ENCODE measurements around the gene C1QTNF12. TPM values are rescaled to one million over a fixed set of nuclear protein-coding genes. Genes with fewer than 3 reads are reported as not detected.

The C1QTNF12 gene
- polyA plus RNA-seq, 1 of the 3 experiments (the other 2 are of a cell fraction): 0.59 TPM

DNA sequence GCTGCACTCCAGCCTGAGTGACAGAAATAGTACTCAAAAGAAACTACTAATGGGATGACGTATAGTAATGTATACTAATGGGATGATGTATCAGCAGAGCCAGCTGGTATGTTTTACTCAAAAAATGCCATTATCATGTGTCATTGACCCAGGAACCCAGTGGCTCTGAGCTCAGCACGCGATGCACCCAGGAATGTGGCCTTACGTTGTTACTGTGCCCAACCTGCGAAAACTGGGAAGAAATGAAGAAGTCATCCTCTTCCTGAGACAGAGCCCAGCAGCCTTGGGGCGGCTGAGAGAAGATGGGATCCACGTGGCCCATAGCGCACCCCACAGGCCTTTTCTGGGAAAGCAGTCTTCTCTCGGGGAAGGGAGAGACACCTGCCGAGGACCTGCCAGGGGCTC, 18.3 kb upstream of the C1QTNF12 start:
- no peak overlapping the region for H3K9ac ChIP-seq
- DNase-seq: peak; percentile 56
- H3K4me1 ChIP-seq (ENCODE audit: control insufficient read depth in 1 of 2, insufficient read depth in 2 of 2, low read depth in 1 of 2, low read length in 1 of 2): peaks cover 0 to 4% of the 10 kb centered on the region in 2 experiments; a peak in 2 of 4 replicates
- H3K9me2 ChIP-seq: no peaks in the 10 kb centered on the region
- H3K4me2 ChIP-seq: peak overlapping the region; percentile 28; the same call in 1 of the 2 replicates
- H3K79me2 ChIP-seq (ENCODE audit: insufficient read depth): peaks cover 73% of the 10 kb centered on the region
- H3K36me3 ChIP-seq (replicated peaks in 1 of 2; ENCODE audit: control insufficient read depth in 1 of 2, insufficient read depth in 2 of 2, low read length in 1 of 2): peaks cover 19 to 50% of the 10 kb centered on the region in 2 experiments
- CTCF ChIA-PET: interaction anchor here (1.2 to 2.0 kb wide), 2 partner anchors 26 to 142 kb away, joined by 7 to 8 read pairs; no protein-coding TSS in a partner anchor
- peaks cover 17% of the 10 kb centered on the region for H3F3A ChIP-seq (replicated peaks; ENCODE audit: insufficient read depth)
- H4K20me1 ChIP-seq (ENCODE audit: insufficient read depth): peaks cover 65% of the 10 kb centered on the region
- POLR2A ChIA-PET: no interaction called here
- H3K4me3 ChIP-seq (ENCODE audit: low read depth in 2 of 2, low read length in 1 of 2): no peak overlapping the region
- H3K27me3 ChIP-seq (ENCODE audit: insufficient read depth): no peaks in the 10 kb centered on the region
- peak overlapping the region in 1 of 2 experiments; percentile 73; a peak in 2 of 4 replicates for H3K27ac ChIP-seq (ENCODE audit: low read depth in 2 of 2, low read length in 1 of 2)
- H3K9me3 ChIP-seq: no peaks in the 10 kb centered on the region
- no peak overlapping the region for H2AFZ ChIP-seq (ENCODE audit: low read depth)
- whole genome bisulfite sequencing (ENCODE audit: low lambda C conversion rate): 24% methylated on average over 6 of the region's 10 CpGs
- TF ChIP-seq, protein P1, sequence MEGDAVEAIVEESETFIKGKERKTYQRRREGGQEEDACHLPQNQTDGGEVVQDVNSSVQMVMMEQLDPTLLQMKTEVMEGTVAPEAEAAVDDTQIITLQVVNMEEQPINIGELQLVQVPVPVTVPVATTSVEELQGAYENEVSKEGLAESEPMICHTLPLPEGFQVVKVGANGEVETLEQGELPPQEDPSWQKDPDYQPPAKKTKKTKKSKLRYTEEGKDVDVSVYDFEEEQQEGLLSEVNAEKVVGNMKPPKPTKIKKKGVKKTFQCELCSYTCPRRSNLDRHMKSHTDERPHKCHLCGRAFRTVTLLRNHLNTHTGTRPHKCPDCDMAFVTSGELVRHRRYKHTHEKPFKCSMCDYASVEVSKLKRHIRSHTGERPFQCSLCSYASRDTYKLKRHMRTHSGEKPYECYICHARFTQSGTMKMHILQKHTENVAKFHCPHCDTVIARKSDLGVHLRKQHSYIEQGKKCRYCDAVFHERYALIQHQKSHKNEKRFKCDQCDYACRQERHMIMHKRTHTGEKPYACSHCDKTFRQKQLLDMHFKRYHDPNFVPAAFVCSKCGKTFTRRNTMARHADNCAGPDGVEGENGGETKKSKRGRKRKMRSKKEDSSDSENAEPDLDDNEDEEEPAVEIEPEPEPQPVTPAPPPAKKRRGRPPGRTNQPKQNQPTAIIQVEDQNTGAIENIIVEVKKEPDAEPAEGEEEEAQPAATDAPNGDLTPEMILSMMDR (IDR thresholded peaks at IDR 0.05): peak; percentile 57
- no peak for TF ChIP-seq IRF3 (IDR thresholded peaks at IDR 0.05; ENCODE audit: low read depth, low read length)
- peak; percentile 73; the same call in 1 of the 2 replicates for TF ChIP-seq FOSL2 (IDR thresholded peaks at IDR 0.05; ENCODE audit: borderline replicate concordance, low read depth)
- TF ChIP-seq, protein P2, sequence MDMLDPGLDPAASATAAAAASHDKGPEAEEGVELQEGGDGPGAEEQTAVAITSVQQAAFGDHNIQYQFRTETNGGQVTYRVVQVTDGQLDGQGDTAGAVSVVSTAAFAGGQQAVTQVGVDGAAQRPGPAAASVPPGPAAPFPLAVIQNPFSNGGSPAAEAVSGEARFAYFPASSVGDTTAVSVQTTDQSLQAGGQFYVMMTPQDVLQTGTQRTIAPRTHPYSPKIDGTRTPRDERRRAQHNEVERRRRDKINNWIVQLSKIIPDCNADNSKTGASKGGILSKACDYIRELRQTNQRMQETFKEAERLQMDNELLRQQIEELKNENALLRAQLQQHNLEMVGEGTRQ (IDR thresholded peaks at IDR 0.05; ENCODE audit: borderline replicate concordance, low read depth, low read length): no peak
- TF ChIP-seq USF1 (IDR thresholded peaks at IDR 0.05; ENCODE audit: borderline replicate concordance, low read depth): no peak
- TF ChIP-seq RCOR1 (IDR thresholded peaks at IDR 0.05; ENCODE audit: low read length): no peak
- peak; percentile 59; the same call in 1 of the 2 replicates for TF ChIP-seq MAX (IDR thresholded peaks at IDR 0.05; ENCODE audit: low read depth)
- no peak for TF ChIP-seq CHD2 (IDR thresholded peaks at IDR 0.05; ENCODE audit: low read length, partially characterized antibody)
- no peak for TF ChIP-seq NRF1 (IDR thresholded peaks at IDR 0.05; ENCODE audit: low read depth, low read length)
- no peak; the same call in 1 of the 2 replicates for TF ChIP-seq SIN3A (IDR thresholded peaks at IDR 0.05; ENCODE audit: borderline replicate concordance, low read depth, low read length)
- 0 out of 2 replicates have a peak, but pooled peaks have one; percentile 25 for TF ChIP-seq POLR2AphosphoS5 (IDR thresholded peaks at IDR 0.05; ENCODE audit: low read depth, low read length)
- TF ChIP-seq EP300 (IDR thresholded peaks at IDR 0.05; ENCODE audit: borderline replicate concordance in 1 of 2, low read depth in 1 of 2, low read length in 1 of 2): no peak
- TF ChIP-seq FOXM1 (IDR thresholded peaks at IDR 0.05; ENCODE audit: low read depth): no peak
- TF ChIP-seq EZH2phosphoT487 (IDR thresholded peaks at IDR 0.05; ENCODE audit: borderline replicate concordance, low read depth): no peak
- no peak for TF ChIP-seq GATA2 (CRISPR knock-in tag; IDR thresholded peaks at IDR 0.05)
- peak; percentile 33; the same call in 1 of the 2 replicates for TF ChIP-seq TEAD4 (IDR thresholded peaks at IDR 0.05; ENCODE audit: borderline replicate concordance, insufficient read depth)
- TF ChIP-seq, protein P3, sequence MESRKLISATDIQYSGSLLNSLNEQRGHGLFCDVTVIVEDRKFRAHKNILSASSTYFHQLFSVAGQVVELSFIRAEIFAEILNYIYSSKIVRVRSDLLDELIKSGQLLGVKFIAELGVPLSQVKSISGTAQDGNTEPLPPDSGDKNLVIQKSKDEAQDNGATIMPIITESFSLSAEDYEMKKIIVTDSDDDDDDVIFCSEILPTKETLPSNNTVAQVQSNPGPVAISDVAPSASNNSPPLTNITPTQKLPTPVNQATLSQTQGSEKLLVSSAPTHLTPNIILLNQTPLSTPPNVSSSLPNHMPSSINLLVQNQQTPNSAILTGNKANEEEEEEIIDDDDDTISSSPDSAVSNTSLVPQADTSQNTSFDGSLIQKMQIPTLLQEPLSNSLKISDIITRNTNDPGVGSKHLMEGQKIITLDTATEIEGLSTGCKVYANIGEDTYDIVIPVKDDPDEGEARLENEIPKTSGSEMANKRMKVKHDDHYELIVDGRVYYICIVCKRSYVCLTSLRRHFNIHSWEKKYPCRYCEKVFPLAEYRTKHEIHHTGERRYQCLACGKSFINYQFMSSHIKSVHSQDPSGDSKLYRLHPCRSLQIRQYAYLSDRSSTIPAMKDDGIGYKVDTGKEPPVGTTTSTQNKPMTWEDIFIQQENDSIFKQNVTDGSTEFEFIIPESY (IDR thresholded peaks at IDR 0.05; ENCODE audit: borderline replicate concordance, low read depth): no peak
- peak; percentile 71 for TF ChIP-seq TCF12 (IDR thresholded peaks at IDR 0.05)
- TF ChIP-seq YY1 (IDR thresholded peaks at IDR 0.05; ENCODE audit: low read depth): no peak
- TF ChIP-seq FOXJ3 (CRISPR knock-in tag; IDR thresholded peaks at IDR 0.05): no peak
- TF ChIP-seq, protein P4, sequence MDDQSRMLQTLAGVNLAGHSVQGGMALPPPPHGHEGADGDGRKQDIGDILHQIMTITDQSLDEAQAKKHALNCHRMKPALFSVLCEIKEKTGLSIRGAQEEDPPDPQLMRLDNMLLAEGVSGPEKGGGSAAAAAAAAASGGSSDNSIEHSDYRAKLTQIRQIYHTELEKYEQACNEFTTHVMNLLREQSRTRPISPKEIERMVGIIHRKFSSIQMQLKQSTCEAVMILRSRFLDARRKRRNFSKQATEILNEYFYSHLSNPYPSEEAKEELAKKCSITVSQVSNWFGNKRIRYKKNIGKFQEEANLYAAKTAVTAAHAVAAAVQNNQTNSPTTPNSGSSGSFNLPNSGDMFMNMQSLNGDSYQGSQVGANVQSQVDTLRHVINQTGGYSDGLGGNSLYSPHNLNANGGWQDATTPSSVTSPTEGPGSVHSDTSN (IDR thresholded peaks at IDR 0.05): peak; percentile 47
- no peak for TF ChIP-seq GABPA (IDR thresholded peaks at IDR 0.05; ENCODE audit: low read depth)

All from SK-N-SH (cell line).